ENCODE results near the gene KCNQ5.

GRCh38 chr6:73036689-73037088 lies 414.8 kb downstream of the KCNQ5 start:
- TF ChIP-seq CTCF (IDR thresholded peaks at IDR 0.05) (no peak), POLR2A (IDR thresholded peaks at IDR 0.05) (no peak), EP300 (IDR thresholded peaks at IDR 0.05) (no peak)

All from suprapubic skin (tissue), 3 donors.